Gastrocnemius medialis (tissue), 4 donors: ENCODE measurements around the gene C1QTNF7.

Experiments used
- POLR2A ChIP-seq, 2 donors: fragments of 450-650 bp; IDR thresholded peaks; one replicate each; pipeline ENCODE4 v1.6.1; 2017; ENCODE audit warnings: antibody characterized with exemption in 2 of 2, mild to moderate bottlenecking in 2 of 2, moderate library complexity in 2 of 2
- TF ChIP-seq, protein P1 (sequence below), 5 experiments: fragments of 450-650 bp in 3 of 5; fragments of 200-600 bp in 2 of 5; sonication (generic) in 2 of 5; IDR thresholded peaks in 4 of 5; conservative IDR thresholded peaks in 1 of 5; 1 replicate in 4 of 5; 2 replicates in 1 of 5; pipeline ENCODE4 v1.5.1; 2016 to 2019; ENCODE audit warnings: antibody characterized with exemption in 5 of 5, mild to moderate bottlenecking in 3 of 5, moderate library complexity in 3 of 5

DNA sequence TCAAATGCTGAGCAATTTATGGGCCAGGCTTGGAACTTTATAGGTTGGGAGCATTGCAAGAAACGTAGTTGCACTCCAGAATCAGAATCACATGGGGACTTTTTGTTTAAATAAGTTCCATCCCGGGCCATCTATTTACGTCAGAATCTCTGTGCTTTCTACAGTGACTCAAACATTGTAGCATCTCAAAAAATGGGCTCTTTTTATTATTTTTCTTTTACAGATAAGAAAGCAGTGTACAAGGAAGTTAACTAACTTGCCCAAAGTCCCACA lies 52.0 kb downstream of the C1QTNF7 start:
- TF ChIP-seq, protein P1, sequence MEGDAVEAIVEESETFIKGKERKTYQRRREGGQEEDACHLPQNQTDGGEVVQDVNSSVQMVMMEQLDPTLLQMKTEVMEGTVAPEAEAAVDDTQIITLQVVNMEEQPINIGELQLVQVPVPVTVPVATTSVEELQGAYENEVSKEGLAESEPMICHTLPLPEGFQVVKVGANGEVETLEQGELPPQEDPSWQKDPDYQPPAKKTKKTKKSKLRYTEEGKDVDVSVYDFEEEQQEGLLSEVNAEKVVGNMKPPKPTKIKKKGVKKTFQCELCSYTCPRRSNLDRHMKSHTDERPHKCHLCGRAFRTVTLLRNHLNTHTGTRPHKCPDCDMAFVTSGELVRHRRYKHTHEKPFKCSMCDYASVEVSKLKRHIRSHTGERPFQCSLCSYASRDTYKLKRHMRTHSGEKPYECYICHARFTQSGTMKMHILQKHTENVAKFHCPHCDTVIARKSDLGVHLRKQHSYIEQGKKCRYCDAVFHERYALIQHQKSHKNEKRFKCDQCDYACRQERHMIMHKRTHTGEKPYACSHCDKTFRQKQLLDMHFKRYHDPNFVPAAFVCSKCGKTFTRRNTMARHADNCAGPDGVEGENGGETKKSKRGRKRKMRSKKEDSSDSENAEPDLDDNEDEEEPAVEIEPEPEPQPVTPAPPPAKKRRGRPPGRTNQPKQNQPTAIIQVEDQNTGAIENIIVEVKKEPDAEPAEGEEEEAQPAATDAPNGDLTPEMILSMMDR (IDR thresholded peaks at IDR 0.05 in 4 of 5, conservative IDR thresholded peaks at IDR 0.05 in 1 of 5): no peak
- no peak for TF ChIP-seq POLR2A (IDR thresholded peaks at IDR 0.05)
